Bronchial epithelial cell (primary cell): ENCODE results near the gene ZSWIM6. TPM values are rescaled to one million over a fixed set of nuclear protein-coding genes. Genes with fewer than 3 reads are reported as not detected.

Experiments used
- DNase-seq: peaks from one replicate; pipeline ENCODE4 v3.0.0-alpha.2; 2010; ENCODE audit warnings: low read depth
- FAIRE-seq: peaks from 2 replicates; lab custom pipeline; 2011; peaks lifted over from hg19 to GRCh38; lab: Jason Lieb, UNC
- H3K27me3 ChIP-seq: 2 replicates; pipeline ENCODE4 v1.5.1; 2011; ENCODE audit warnings: low read length; ENCODE audit not compliant: control insufficient read depth, insufficient read depth
- H3K36me3 ChIP-seq: 2 replicates; pipeline ENCODE4 v1.5.1; 2011; ENCODE audit warnings: low read length; ENCODE audit not compliant: control insufficient read depth, insufficient read depth
- H3K4me3 ChIP-seq: 2 replicates; pipeline ENCODE4 v1.5.1; 2011; ENCODE audit warnings: mild to moderate bottlenecking, low read depth, low read length, control low read depth
- total RNA-seq: library from RNA; depleted of rRNA; stranded (reverse); fragments of >200 nt; gene quantifications from 2 replicates; pipeline ENCODE4 v1.2.1, GENCODE V29; 2014
- TF ChIP-seq, protein P1 (sequence below): IDR thresholded peaks from 2 replicates; pipeline ENCODE4 v1.5.1; 2011; ENCODE audit warnings: mild to moderate bottlenecking, moderate library complexity, low read length, control low read depth, inconsistent platforms; ENCODE audit not compliant: insufficient read depth, severe bottlenecking

The ZSWIM6 gene
- total RNA-seq, 1 donor from 2014 or later: 5.8 TPM

DNA sequence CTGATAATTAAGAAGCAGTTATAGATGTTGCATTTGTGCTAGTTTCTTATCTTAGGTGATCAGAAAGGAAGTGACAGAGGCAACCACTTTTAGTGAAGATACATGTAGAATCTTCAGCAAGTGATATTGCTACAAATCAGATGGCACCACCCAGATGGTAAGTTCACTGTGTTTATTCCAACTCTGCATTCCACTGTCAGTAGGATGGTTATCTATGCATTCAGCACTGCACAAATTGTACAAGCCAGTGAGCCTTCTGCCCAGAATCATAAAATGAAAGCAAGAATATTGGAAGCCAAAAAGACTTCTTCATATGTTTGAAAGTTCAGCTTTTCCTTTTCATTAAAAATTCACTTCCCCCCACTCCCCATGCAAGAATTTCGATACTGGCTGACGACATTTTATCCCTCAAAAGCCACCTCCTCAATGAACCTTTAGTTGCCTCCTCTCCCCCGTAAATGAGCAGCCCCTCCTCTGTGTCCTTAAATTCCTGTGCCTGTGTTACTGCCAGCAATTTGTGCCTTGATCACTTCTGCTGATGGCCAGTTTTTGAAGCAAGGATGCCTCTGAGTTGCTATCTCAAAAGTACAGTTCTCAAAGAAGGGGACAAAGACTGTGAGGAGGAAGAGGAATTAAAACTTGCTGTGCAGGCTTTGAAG lies 91.6 kb downstream of the ZSWIM6 start:
- Histone ChIP-seq H3K36me3 (no peaks in the 10 kb centered on the region), H3K4me3 (no peak overlapping the region), H3K27me3 (no peaks in the 10 kb centered on the region)
- DNase-seq (no peak), FAIRE-seq (no peak)
- TF ChIP-seq, protein P1, sequence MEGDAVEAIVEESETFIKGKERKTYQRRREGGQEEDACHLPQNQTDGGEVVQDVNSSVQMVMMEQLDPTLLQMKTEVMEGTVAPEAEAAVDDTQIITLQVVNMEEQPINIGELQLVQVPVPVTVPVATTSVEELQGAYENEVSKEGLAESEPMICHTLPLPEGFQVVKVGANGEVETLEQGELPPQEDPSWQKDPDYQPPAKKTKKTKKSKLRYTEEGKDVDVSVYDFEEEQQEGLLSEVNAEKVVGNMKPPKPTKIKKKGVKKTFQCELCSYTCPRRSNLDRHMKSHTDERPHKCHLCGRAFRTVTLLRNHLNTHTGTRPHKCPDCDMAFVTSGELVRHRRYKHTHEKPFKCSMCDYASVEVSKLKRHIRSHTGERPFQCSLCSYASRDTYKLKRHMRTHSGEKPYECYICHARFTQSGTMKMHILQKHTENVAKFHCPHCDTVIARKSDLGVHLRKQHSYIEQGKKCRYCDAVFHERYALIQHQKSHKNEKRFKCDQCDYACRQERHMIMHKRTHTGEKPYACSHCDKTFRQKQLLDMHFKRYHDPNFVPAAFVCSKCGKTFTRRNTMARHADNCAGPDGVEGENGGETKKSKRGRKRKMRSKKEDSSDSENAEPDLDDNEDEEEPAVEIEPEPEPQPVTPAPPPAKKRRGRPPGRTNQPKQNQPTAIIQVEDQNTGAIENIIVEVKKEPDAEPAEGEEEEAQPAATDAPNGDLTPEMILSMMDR: no peak

GRCh38 chr5:61425918-61426317 lies 93.9 kb downstream of the ZSWIM6 start:
- TF ChIP-seq, protein P1: no peak
- no peak for DNase-seq
- no peak for FAIRE-seq

DNA sequence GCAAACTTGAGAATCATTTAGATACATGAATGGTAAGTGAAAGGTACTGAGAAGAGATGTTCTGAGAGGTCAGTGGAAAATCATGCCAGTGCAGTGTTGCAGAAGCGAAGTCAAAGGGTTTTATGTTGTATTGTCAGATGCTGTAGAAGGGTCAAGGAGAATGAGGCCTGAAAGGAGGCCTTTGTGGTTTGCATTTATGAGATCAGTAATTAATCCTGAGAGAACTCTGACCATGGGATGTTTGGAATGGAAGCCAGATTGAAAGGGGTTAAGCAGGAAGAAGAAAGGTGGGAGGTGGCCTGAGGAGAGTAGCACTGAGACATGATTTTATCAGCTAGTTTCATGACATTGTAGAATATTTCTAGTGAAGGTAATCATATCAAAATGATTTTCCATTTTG lies 97.8 kb downstream of the ZSWIM6 start:
- no peak for DNase-seq
- Histone ChIP-seq H3K4me3 (no peak overlapping the region), H3K27me3 (no peaks in the 10 kb centered on the region), H3K36me3 (no peaks in the 10 kb centered on the region)
- no peak for FAIRE-seq
- TF ChIP-seq, protein P1: no peak

More at GRCh38 chr5:61425918-61426317, 93.9 kb downstream of the ZSWIM6 start:
- H3K36me3 ChIP-seq: no peaks in the 10 kb centered on the region
- H3K27me3 ChIP-seq: no peaks in the 10 kb centered on the region
- H3K4me3 ChIP-seq: no peak overlapping the region

GRCh38 chr5:61431923-61432620 lies 100.0 kb downstream of the ZSWIM6 start:
- H3K4me3 ChIP-seq: no peak overlapping the region
- DNase-seq (no peak), FAIRE-seq (peak; percentile 90)
- TF ChIP-seq, protein P1: no peak
- H3K36me3 ChIP-seq: no peaks in the 10 kb centered on the region
- no peaks in the 10 kb centered on the region for H3K27me3 ChIP-seq

- DNase-seq (no peak), FAIRE-seq (no peak)
- H3K4me3 ChIP-seq: no peak overlapping the region
Measured at GRCh38 chr5:61435368-61435767, 103.3 kb downstream of the ZSWIM6 start.

More at GRCh38 chr5:61435368-61435767, 103.3 kb downstream of the ZSWIM6 start:
- no peaks in the 10 kb centered on the region for H3K36me3 ChIP-seq
- H3K27me3 ChIP-seq: no peaks in the 10 kb centered on the region
- TF ChIP-seq, protein P1: no peak
